Endodermal cell (in vitro differentiated cells): ENCODE data around the gene SYPL1. TPM values are rescaled to one million over a fixed set of nuclear protein-coding genes. Genes with fewer than 3 reads are reported as not detected.

Experiments
- DNase-seq: peaks from one replicate; pipeline ENCODE4 v3.0.0-alpha.2; 2017
- H3K27ac ChIP-seq: 2 replicates; pipeline ENCODE4 v1.5.1; 2013; ENCODE audit warnings: mild to moderate bottlenecking, low read depth, low read length, moderate library complexity
- H3K27me3 ChIP-seq: 2 replicates; pipeline ENCODE4 v1.6.1; 2013; ENCODE audit warnings: mild to moderate bottlenecking, low read length, moderate library complexity; ENCODE audit not compliant: insufficient read depth, control insufficient read depth, poor library complexity, severe bottlenecking
- H3K36me3 ChIP-seq: 2 replicates; pipeline ENCODE4 v1.7.0; 2013; ENCODE audit warnings: mild to moderate bottlenecking, low read length, moderate library complexity; ENCODE audit not compliant: control insufficient read depth, insufficient read depth
- H3K4me1 ChIP-seq: one replicate; pipeline ENCODE4 v1.7.0; 2013; ENCODE audit warnings: low read length; ENCODE audit not compliant: control insufficient read depth, insufficient read depth
- H3K4me3 ChIP-seq: 2 replicates; pipeline ENCODE4 v1.5.1; 2013; ENCODE audit warnings: mild to moderate bottlenecking, low read length, moderate library complexity
- H3K9ac ChIP-seq: 2 replicates; pipeline ENCODE4 v1.6.1; 2013; ENCODE audit warnings: mild to moderate bottlenecking, low read length, moderate library complexity; ENCODE audit not compliant: poor library complexity, severe bottlenecking; ENCODE audit errors: extremely low read depth
- H3K9me3 ChIP-seq: 2 replicates; pipeline ENCODE4 v1.6.1; 2013; ENCODE audit warnings: mild to moderate bottlenecking, low read length, moderate library complexity; ENCODE audit not compliant: control insufficient read depth
- H3K27ac Mint-ChIP-seq: 2 replicates; pipeline ENCODE4 v1.8.0; 2020; ENCODE audit warnings: mixed read lengths
- H3K27me3 Mint-ChIP-seq: 2 replicates; pipeline ENCODE4 v1.8.0; 2021; ENCODE audit warnings: mild to moderate bottlenecking, mixed read lengths; ENCODE audit not compliant: insufficient read depth
- H3K36me3 Mint-ChIP-seq: 2 replicates; pipeline ENCODE4 v1.8.0; 2020; ENCODE audit warnings: low read depth, mixed read lengths
- H3K4me1 Mint-ChIP-seq: 2 replicates; pipeline ENCODE4 v1.8.0; 2020; ENCODE audit warnings: mixed read lengths
- H3K4me3 Mint-ChIP-seq: 2 replicates; pipeline ENCODE4 v1.8.0; 2020; ENCODE audit warnings: mild to moderate bottlenecking, moderate library complexity, mixed read lengths
- H3K9me3 Mint-ChIP-seq: 2 replicates; pipeline ENCODE4 v1.8.0; 2020; ENCODE audit warnings: mild to moderate bottlenecking, mixed read lengths
- CTCF ChIP-seq: fragments of 200-600 bp; sonication (generic); conservative IDR thresholded peaks from 2 replicates; pipeline ENCODE4 v1.5.0; 2021; ENCODE audit warnings: antibody characterized with exemption, mild to moderate bottlenecking
- WGBS, 2 experiments: methylation state at CpG; one replicate each; pipeline versions ENCODE4 v1.1.5 to v1.1.7; 2013; ENCODE audit warnings: missing lambda C conversion rate in 2 of 2, mixed read lengths in 1 of 2; ENCODE audit not compliant: insufficient coverage in 1 of 2, insufficient read length in 1 of 2; 5-methylcytosine and 5-hydroxymethylcytosine counted together
- total RNA-seq, 2 donors: library from RNA; stranded (reverse); fragmentation: NEBNext Ultra II Directional in 1 of 2; extraction: Animal tissue kit (Norgen Biotek cat#: 25700) in 1 of 2; gene quantifications; 2 replicates in 1 of 2; 3 replicates in 1 of 2; pipeline ENCODE4 v1.2.1, GENCODE V29; 2021

SYPL1 gene
- total RNA-seq, 2 donors from 2014 or later: 74.8 to 76.7 TPM

GRCh38 chr7:106142136-106142535, 30.0 kb upstream of the SYPL1 start:
- peaks cover 8% of the 10 kb centered on the region for H3K9me3 Mint-ChIP-seq
- H3K4me3 Mint-ChIP-seq: no peak overlapping the region
- no peaks in the 10 kb centered on the region for H3K27me3 Mint-ChIP-seq
- TF ChIP-seq CTCF: no peak
- WGBS, 2 experiments: 86 to 100% methylated on average over 1 of the region's 1 CpG
- no peak for DNase-seq
- H3K4me3 ChIP-seq: no peak overlapping the region
- H3K27ac Mint-ChIP-seq: no peak overlapping the region
- no peak overlapping the region for H3K9ac ChIP-seq
- H3K4me1 ChIP-seq: peaks cover 4% of the 10 kb centered on the region
- H3K27me3 ChIP-seq: no peaks in the 10 kb centered on the region
- H3K4me1 Mint-ChIP-seq: peaks cover 27% of the 10 kb centered on the region
- H3K36me3 Mint-ChIP-seq: no peaks in the 10 kb centered on the region
- no peaks in the 10 kb centered on the region for H3K9me3 ChIP-seq
- no peaks in the 10 kb centered on the region for H3K36me3 ChIP-seq
- no peak overlapping the region for H3K27ac ChIP-seq

- no peak for TF ChIP-seq CTCF
- DNase-seq: no peak
- 95% methylated on average over 6 to 7 of the region's 7 CpGs for WGBS, 2 experiments
- Histone ChIP-seq H3K27me3 (no peaks in the 10 kb centered on the region), H3K27ac (no peak overlapping the region), H3K4me3 (no peak overlapping the region), H3K9me3 (no peaks in the 10 kb centered on the region), H3K9ac (no peak overlapping the region), H3K36me3 (no peaks in the 10 kb centered on the region), H3K4me1 (peaks cover 4% of the 10 kb centered on the region)
- Mint-ChIP-seq H3K9me3 (peaks cover 8% of the 10 kb centered on the region), H3K27me3 (no peaks in the 10 kb centered on the region), H3K4me3 (no peak overlapping the region), H3K27ac (no peak overlapping the region), H3K36me3 (no peaks in the 10 kb centered on the region), H3K4me1 (peaks cover 27% of the 10 kb centered on the region)
Measured at GRCh38 chr7:106140406-106141173, 28.5 kb upstream of the SYPL1 start.

- 73 to 86% methylated on average over 6 to 7 of the region's 8 CpGs for WGBS, 2 experiments
- H3K9me3 Mint-ChIP-seq: peaks cover 8% of the 10 kb centered on the region
- Histone ChIP-seq H3K4me1 (peaks cover 4% of the 10 kb centered on the region), H3K27ac (no peak overlapping the region), H3K36me3 (no peaks in the 10 kb centered on the region), H3K27me3 (no peaks in the 10 kb centered on the region), H3K9me3 (no peaks in the 10 kb centered on the region), H3K9ac (no peak overlapping the region), H3K4me3 (no peak overlapping the region)
- no peak for DNase-seq
- no peak overlapping the region for H3K4me3 Mint-ChIP-seq
- H3K36me3 Mint-ChIP-seq: no peaks in the 10 kb centered on the region
- peaks cover 27% of the 10 kb centered on the region for H3K4me1 Mint-ChIP-seq
- peak overlapping the region; percentile 38 for H3K27ac Mint-ChIP-seq
- no peak for TF ChIP-seq CTCF
- no peaks in the 10 kb centered on the region for H3K27me3 Mint-ChIP-seq
Measured at GRCh38 chr7:106139265-106140251, 27.4 kb upstream of the SYPL1 start.
